Loucy (cell line): ENCODE data around the gene CFHR2.
A peak's percentile ranks its signal among the peaks of the same experiment; 100 is the strongest.

Experiments
- H2AFZ ChIP-seq: fragments of 200-600 bp; sonication (generic); 2 replicates; pipeline ENCODE4 v1.6.0; 2016; ENCODE audit warnings: antibody characterized with exemption, mild to moderate bottlenecking, low read length, moderate library complexity
- H3F3A ChIP-seq: fragments of 200-600 bp; 2 replicates; pipeline ENCODE4 v1.6.0; 2016; ENCODE audit warnings: antibody characterized with exemption, low read depth, mild to moderate bottlenecking
- H3K27me3 ChIP-seq: fragments of 200-600 bp; sonication (generic); 2 replicates; pipeline ENCODE4 v1.6.1; 2014; ENCODE audit warnings: low read length, mild to moderate bottlenecking; ENCODE audit not compliant: insufficient read depth, poor library complexity, severe bottlenecking
- H3K36me3 ChIP-seq: fragments of 200-600 bp; sonication (generic); 2 replicates; pipeline ENCODE4 v1.6.1; 2016; ENCODE audit warnings: low read length; ENCODE audit not compliant: insufficient read depth
- H3K4me1 ChIP-seq: fragments of 200-600 bp; sonication (generic); 2 replicates; pipeline ENCODE4 v1.5.1; 2014; ENCODE audit warnings: low read length, mild to moderate bottlenecking; ENCODE audit not compliant: insufficient read depth, poor library complexity, severe bottlenecking
- H3K4me2 ChIP-seq: fragments of 200-600 bp; sonication (generic); 2 replicates; pipeline ENCODE4 v1.6.0; 2014; ENCODE audit warnings: antibody characterized with exemption, low read length, low read depth, mild to moderate bottlenecking; ENCODE audit not compliant: poor library complexity, severe bottlenecking
- H3K4me3 ChIP-seq: fragments of 200-600 bp; sonication (generic); 2 replicates; pipeline ENCODE4 v1.5.1; 2014; ENCODE audit warnings: low read length, mild to moderate bottlenecking, mixed read lengths; ENCODE audit not compliant: poor library complexity, severe bottlenecking
- H3K79me2 ChIP-seq: fragments of 200-600 bp; sonication (generic); 2 replicates; pipeline ENCODE4 v1.6.1; 2014; ENCODE audit warnings: low read length; ENCODE audit not compliant: insufficient read depth
- H3K9ac ChIP-seq: fragments of 200-600 bp; sonication (generic); 2 replicates; pipeline ENCODE4 v1.6.0; 2014; ENCODE audit warnings: mild to moderate bottlenecking, low read depth, low read length, moderate library complexity; ENCODE audit not compliant: poor library complexity, severe bottlenecking
- H3K9me2 ChIP-seq: fragments of 200-600 bp; sonication (generic); replicated peaks from 2 replicates; pipeline ENCODE4 v1.6.1; 2016; ENCODE audit warnings: low read depth, low read length, mixed read lengths
- H3K9me3 ChIP-seq: fragments of 200-600 bp; sonication (generic); 2 replicates; pipeline ENCODE4 v1.6.1; 2014; ENCODE audit warnings: mild to moderate bottlenecking, antibody characterized with exemption, low read length, low read depth; ENCODE audit not compliant: insufficient read depth
- H4K20me1 ChIP-seq: fragments of 200-600 bp; sonication (generic); 2 replicates; pipeline ENCODE4 v1.6.0; 2014; ENCODE audit warnings: antibody characterized with exemption, low read length, mild to moderate bottlenecking; ENCODE audit not compliant: insufficient read depth, poor library complexity, severe bottlenecking
- CTCF ChIP-seq: fragments of 200-600 bp; sonication (generic); conservative IDR thresholded peaks from 2 replicates; pipeline ENCODE4 v1.5.1; 2014; ENCODE audit warnings: mild to moderate bottlenecking, antibody characterized with exemption, low read length
- EZH2phosphoT487 ChIP-seq: fragments of 200-600 bp; IDR thresholded peaks from 2 replicates; pipeline ENCODE4 v1.6.1; 2018; ENCODE audit warnings: antibody characterized with exemption, mild to moderate bottlenecking, moderate library complexity, borderline replicate concordance

CFHR2 gene

GRCh38 chr1:197003132-197003531 is 59.6 kb downstream of the CFHR2 start:
- H3K9me2 ChIP-seq, result no peaks in the 10 kb centered on the region
- peak overlapping the region; percentile 1; the same call in 1 of the 2 replicates for H2AFZ ChIP-seq
- no peaks in the 10 kb centered on the region for H3K36me3 ChIP-seq
- no peaks in the 10 kb centered on the region for H4K20me1 ChIP-seq
- no peaks in the 10 kb centered on the region for H3K79me2 ChIP-seq
- no peaks in the 10 kb centered on the region for H3K9me3 ChIP-seq
- no peaks in the 10 kb centered on the region for H3K27me3 ChIP-seq
- H3F3A ChIP-seq, result no peaks in the 10 kb centered on the region
- no peak for TF ChIP-seq CTCF
- TF ChIP-seq EZH2phosphoT487, result no peak
- H3K4me2 ChIP-seq, result no peak overlapping the region
- no peaks in the 10 kb centered on the region for H3K4me1 ChIP-seq
- H3K4me3 ChIP-seq, result no peak overlapping the region
- no peak overlapping the region for H3K9ac ChIP-seq

- Histone ChIP-seq H3K4me1 (no peaks in the 10 kb centered on the region), H3K4me2 (no peak overlapping the region), H3K36me3 (no peaks in the 10 kb centered on the region), H3F3A (no peaks in the 10 kb centered on the region), H4K20me1 (no peaks in the 10 kb centered on the region), H3K9me2 (no peaks in the 10 kb centered on the region), H3K79me2 (no peaks in the 10 kb centered on the region), H3K4me3 (no peak overlapping the region), H3K9me3 (no peaks in the 10 kb centered on the region), H3K27me3 (no peaks in the 10 kb centered on the region), H3K9ac (no peak overlapping the region), H2AFZ (no peak overlapping the region)
- TF ChIP-seq EZH2phosphoT487 (no peak), CTCF (no peak)
Measured at GRCh38 chr1:197008861-197009260, 65.3 kb downstream of the CFHR2 start.
